ENCODE data around the gene ZBTB46. TPM values are rescaled to one million over a fixed set of nuclear protein-coding genes. Genes with fewer than 3 reads are reported as not detected.

Gene ZBTB46
- total RNA-seq, 1 donor from 2014 or later: 13.5 TPM

DNA sequence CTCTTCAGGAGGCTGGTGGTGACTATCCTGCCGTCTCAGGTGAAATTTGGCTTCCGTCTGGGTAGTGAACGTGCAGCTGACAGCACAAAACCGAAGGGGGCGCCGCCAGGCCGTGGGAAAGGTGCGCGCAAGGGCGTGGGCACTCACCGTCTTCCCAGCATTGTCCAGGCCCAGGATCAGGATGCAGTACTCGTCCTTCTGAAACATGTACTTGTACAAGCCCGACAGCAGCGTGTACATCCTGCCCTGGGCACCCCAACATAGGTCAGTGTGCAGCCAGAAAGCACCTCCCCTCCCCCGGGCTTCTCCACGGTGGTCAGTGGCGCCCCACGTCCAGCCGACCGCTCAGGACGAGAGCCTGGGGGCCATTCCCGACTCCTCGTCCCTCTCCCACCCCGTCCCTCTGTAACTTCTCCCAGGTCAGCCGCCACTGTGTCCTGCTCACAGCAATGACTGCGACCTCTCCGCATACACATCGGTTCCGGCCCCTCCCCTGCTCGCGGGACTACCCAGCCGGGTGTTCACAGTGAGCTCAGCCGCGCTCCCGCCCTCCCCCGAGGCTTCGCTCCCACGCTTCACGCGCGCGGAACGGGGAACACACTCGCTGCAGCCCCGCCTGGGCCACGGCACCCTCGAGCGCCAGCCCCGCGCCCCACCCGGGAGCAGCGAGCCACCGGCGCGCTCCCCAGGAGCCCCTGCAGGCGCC lies 124.1 kb downstream of the ZBTB46 start:
- ATAC-seq (ENCODE audit: poor library complexity) (peak; percentile 26), DNase-seq (peak; percentile 56)
- intact Hi-C loops (cut with DNase I): no loop called here

GRCh38 chr20:63706027-63706695 lies 124.9 kb downstream of the ZBTB46 start:
- intact Hi-C loops (cut with DNase I): no loop called here
- no peak for ATAC-seq (ENCODE audit: poor library complexity)
- DNase-seq: no peak

- DNase-seq (no peak), ATAC-seq (ENCODE audit: poor library complexity) (no peak)
- intact Hi-C loops (cut with DNase I): no loop called here
These were observed 125.6 kb downstream of the ZBTB46 start for GRCh38 chr20:63705232-63706026.

DNA sequence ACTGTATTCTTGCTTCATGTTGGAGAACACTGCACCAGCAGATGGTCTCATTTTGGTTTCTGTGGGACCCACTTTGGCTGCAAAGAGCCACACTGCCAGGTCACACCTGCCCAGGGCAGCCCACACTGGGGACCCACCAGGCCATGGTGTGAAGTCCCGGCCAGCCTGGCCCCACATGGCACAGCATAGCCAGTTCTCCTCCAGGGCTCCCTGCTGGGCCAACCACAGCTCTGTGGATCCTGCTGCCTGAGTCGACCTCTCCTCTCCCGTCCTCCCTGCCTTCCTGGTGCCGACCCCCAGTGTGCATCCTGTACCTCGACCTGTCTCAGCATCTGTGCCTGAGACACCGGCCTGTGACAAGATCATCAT lies 126.3 kb downstream of the ZBTB46 start:
- DNase-seq (no peak), ATAC-seq (ENCODE audit: poor library complexity) (no peak)
- intact Hi-C loops (cut with DNase I): no loop called here

- DNase-seq (no peak), ATAC-seq (ENCODE audit: poor library complexity) (no peak)
- intact Hi-C loops (cut with DNase I): no loop called here
These were observed 126.9 kb downstream of the ZBTB46 start for GRCh38 chr20:63703976-63704748.

DNA sequence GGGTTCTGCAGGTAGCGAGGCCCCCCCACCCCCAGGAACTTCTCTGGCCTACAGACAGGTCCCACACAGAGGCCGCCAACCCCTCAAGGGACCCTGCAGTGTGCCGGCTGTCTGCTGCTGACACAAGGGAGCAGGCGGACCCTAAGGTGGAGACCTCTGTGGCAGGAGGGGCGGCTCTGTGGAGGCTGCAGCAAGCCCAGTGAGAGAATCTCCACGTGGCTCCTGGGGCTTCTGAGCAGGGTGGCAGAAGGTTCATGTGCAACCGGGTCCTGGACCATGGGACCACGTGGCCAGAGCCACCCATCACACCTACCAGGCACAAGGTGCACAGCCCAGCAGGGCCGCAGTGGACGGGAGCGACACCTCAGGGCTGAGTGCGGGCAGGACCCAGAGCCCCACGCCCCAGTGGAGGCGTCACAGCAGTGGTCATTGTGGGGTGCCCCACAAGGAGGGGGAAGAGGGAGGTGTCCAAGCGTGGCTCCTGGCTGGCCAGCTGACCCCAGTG lies 127.5 kb downstream of the ZBTB46 start:
- ATAC-seq (ENCODE audit: poor library complexity): no peak
- DNase-seq: no peak
- intact Hi-C loops (cut with DNase I): no loop called here

DNA sequence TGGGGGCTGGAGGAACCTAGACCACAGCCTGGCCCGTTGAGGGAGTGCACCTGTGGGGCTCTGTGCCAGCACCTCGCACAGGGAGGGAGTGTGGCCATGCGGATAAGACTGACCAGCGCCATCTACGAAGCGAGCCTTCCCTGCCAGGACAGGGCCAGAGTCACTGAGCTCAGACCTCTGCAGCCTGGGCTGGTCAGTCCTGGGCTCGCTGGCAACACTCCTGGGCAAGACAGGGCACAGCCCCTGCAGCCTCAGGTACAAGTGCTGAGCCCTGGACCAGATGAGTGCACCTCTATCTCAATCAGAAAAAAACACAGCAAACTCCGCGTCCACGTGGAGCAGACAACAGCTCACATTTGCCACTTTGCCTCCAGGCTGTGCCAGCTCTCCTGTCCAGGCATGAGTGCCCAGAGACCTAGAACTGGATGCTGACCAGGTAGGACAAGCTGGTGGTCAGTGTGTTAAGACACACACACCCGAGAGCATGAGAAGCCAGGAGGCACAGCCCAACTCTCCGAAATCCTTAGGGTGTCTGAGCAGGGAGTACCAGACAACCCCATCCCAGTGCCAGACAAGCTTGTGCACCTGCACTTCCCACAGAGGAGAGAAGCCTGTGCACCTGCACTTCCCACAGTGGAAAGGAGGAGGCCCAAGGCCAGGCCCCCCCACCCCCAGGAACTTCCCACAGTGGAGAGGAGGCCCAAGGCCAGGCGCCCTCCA lies 128.2 kb downstream of the ZBTB46 start:
- no peak for ATAC-seq (ENCODE audit: poor library complexity)
- intact Hi-C loops (cut with DNase I): no loop called here
- peak; percentile 31 for DNase-seq

DNA sequence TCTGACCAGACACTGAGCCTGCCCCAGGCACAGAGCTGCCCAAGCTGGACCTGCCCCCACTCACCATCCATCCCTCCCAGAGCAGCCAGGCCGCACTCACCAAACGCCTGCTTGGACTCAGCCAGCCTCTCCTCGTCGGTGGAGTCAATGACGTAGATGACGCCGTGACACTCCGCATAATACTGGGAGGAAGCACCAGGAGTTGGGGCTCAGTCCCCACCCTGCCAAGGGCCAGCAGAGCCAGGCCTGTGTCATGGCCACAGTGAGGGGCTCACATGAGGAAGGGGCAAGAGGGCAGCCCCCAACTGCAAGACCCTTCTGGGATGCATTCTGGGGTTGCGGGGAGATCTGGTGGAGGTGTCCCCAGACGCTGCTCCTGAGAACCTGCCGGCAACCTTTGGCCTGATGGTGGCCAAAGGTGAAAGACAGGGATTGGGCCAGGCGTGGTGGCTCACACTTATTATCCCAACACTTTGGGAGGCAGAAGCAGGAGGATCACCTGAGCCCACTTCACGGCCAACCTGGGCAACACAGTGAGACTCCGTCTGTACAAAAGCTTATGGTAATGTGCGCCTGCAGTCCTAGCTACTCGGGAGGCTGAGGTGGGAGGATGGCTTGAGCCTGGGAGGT lies 128.9 kb downstream of the ZBTB46 start:
- DNase-seq: peak; percentile 35
- intact Hi-C loops (cut with DNase I): no loop called here
- ATAC-seq (ENCODE audit: poor library complexity): no peak

- peak; percentile 39 for DNase-seq
- ATAC-seq (ENCODE audit: poor library complexity): no peak
- intact Hi-C loops (cut with DNase I): no loop called here
These were observed 129.6 kb downstream of the ZBTB46 start for GRCh38 chr20:63701329-63702035.

GRCh38 chr20:63701051-63701328 lies 130.1 kb downstream of the ZBTB46 start:
- intact Hi-C loops (cut with DNase I): no loop called here
- DNase-seq (no peak), ATAC-seq (ENCODE audit: poor library complexity) (no peak)

DNA sequence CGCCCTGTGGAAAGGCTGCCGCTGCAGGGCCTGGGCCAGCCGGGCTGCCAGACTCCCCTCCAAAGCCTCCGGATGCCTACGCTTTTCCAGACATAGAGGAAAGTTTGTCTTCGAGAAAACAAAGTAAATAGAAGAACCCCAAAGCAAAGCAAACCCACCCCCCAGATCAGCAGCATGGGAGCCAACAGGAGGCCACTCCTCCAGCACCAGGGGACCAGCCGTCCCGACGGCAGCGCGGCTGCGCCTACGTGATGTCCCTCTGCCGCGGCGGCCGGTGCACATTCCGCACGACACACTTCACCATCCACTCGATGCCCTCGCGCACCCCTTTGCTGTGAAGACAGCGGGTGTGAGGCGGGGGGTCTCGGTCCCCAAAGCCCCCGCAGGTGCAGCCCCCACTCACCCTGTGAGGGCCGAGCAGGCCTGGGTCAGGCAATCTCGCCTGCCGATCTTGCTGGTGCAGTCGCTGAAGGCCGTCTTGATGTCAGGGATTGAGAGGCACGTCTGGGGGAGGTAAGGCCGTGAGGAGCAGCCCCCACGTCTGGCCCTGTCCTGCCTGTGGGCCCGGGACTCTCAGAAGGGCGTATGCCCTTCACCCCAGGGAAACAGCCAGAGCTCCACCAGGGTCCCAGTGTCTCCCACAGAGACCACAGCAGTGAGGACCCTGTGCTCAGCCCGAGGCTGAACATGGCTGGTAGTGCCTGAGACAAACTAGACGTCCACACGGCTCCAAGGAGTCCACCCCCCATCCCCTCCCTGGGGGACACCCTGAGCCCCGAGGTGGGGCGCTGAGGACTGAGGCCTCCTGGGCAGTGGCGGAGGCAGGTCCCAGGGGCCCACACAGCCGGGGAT lies 130.6 kb downstream of the ZBTB46 start:
- intact Hi-C loops (cut with DNase I): no loop called here
- peak; percentile 40 for DNase-seq
- ATAC-seq (ENCODE audit: poor library complexity): no peak

GRCh38 chr20:63699466-63700198 lies 131.4 kb downstream of the ZBTB46 start:
- intact Hi-C loops (cut with DNase I): no loop called here
- ATAC-seq (ENCODE audit: poor library complexity) (no peak), DNase-seq (peak; percentile 39)

DNA sequence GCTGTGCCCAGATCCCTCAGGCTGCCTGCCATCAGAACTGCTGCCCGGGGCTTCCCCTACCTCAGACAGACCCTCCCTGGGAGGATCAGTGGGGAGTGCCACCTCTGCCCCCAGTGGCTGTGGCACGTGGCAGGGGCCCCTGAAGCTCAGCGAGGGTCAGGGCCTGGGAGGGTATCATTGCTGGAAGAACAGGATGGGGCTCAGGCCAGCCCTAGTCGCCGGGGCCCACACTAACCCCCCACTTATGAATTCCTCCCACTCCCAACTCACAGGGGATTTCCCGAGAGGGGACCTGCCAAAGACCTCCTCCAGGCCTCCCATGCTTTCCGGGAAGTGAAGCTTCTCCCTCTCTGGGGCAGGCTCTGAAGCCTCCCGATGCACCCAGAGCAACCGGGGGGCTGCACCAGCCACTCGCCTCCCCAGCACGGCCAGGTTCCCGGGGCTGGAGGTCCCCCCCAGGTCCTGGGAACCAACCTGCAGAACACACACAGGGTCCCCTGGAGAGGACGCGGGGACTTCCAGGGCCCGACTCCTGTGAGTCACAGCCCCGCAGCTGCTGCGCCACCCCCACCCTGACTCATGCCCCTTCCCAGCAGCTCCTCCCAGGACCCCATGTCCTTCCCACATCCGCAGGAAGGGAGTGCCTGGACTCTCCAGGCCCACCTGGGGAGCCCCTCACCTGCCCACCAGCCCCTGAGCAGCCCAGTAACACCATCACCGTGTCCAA lies 132.2 kb downstream of the ZBTB46 start:
- intact Hi-C loops (cut with DNase I): no loop called here
- DNase-seq: peak; percentile 63
- ATAC-seq (ENCODE audit: poor library complexity): no peak

- ATAC-seq (ENCODE audit: poor library complexity) (no peak), DNase-seq (peak; percentile 40)
- intact Hi-C loops (cut with DNase I): no loop called here
These were observed 133.1 kb downstream of the ZBTB46 start for GRCh38 chr20:63697868-63698545.

GRCh38 chr20:63697357-63697867 lies 133.7 kb downstream of the ZBTB46 start:
- DNase-seq: peak; percentile 40
- intact Hi-C loops (cut with DNase I): no loop called here
- no peak for ATAC-seq (ENCODE audit: poor library complexity)
